ENCODE results near the gene MAGI1.

DNA sequence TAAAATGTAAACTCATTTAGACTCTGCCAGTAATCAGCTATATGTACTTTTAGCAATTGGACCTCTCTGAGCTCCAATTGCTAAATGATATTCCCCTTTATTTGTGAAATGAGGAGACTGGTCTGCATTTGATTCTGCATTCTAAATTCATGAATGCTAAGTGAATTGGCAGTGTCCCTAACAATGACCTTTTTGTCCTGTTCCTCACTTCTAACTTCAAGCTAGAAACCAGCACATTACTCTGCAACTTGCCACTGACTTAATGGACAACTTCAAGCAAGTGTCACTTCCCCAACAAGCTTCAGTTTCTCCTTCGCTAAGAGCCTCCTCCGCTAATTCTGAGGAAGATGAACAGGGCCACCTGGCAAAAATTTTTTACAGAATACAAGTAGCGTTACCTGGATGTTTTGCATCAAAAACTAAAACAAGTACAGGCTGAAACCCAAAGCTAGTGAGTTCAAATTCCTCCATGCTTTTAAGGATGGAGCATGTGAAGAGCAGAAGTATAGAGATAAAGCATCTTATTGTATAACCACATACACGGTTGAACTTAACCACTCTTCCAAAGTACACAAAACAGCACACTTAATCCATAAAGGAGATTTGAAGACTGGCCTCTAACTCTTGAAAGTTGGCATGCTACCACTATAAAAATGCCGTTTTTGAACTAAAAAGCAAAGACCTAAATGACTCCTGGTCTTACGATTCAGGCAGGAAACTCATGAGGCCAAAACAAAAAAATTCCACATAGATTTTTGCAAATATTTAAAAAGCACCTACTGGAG lies 207.6 kb downstream of the MAGI1 start:
- TF ChIP-seq, protein P1, sequence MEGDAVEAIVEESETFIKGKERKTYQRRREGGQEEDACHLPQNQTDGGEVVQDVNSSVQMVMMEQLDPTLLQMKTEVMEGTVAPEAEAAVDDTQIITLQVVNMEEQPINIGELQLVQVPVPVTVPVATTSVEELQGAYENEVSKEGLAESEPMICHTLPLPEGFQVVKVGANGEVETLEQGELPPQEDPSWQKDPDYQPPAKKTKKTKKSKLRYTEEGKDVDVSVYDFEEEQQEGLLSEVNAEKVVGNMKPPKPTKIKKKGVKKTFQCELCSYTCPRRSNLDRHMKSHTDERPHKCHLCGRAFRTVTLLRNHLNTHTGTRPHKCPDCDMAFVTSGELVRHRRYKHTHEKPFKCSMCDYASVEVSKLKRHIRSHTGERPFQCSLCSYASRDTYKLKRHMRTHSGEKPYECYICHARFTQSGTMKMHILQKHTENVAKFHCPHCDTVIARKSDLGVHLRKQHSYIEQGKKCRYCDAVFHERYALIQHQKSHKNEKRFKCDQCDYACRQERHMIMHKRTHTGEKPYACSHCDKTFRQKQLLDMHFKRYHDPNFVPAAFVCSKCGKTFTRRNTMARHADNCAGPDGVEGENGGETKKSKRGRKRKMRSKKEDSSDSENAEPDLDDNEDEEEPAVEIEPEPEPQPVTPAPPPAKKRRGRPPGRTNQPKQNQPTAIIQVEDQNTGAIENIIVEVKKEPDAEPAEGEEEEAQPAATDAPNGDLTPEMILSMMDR (IDR thresholded peaks at IDR 0.05) = no peak
- no peak for TF ChIP-seq POLR2A (IDR thresholded peaks at IDR 0.05)
